ENCODE measurements around the gene MS4A6E. TPM values are rescaled to one million over a fixed set of nuclear protein-coding genes. Genes with fewer than 3 reads are reported as not detected.

The MS4A6E gene
- polyA plus RNA-seq, 3 donors = not detected

- Mint-ChIP-seq H3K4me3 (no peak overlapping the region), H3K4me1 (peaks cover 2% of the 10 kb centered on the region), H3K36me3 (no peaks in the 10 kb centered on the region), H3K27me3 (ENCODE audit: low read depth in 3 of 3) (no peaks in the 10 kb centered on the region), H3K27ac (no peak overlapping the region), H3K9me3 (no peaks in the 10 kb centered on the region)
- Histone ChIP-seq H3K36me3 (replicated peaks in 1 of 2; ENCODE audit: control insufficient read depth in 1 of 2, insufficient read depth in 2 of 2, low read length in 2 of 2) (no peaks in the 10 kb centered on the region), H3K9me3 (replicated peaks in 1 of 2; ENCODE audit: control insufficient read depth in 1 of 2, insufficient read depth in 1 of 2, low read length in 2 of 2) (no peaks in the 10 kb centered on the region), H4K20me1 (ENCODE audit: insufficient read depth, low read length) (no peaks in the 10 kb centered on the region), H3K4me2 (replicated peaks; ENCODE audit: extremely low read depth, low read length, poor library complexity, severe bottlenecking) (no peak overlapping the region), H3K27me3 (ENCODE audit: control insufficient read depth in 2 of 2, insufficient read depth in 2 of 2, low read length in 2 of 2) (no peaks in the 10 kb centered on the region), H3K9ac (ENCODE audit: insufficient read depth, low read length, poor library complexity, severe bottlenecking) (no peak overlapping the region), H3K4me1 (ENCODE audit: control insufficient read depth in 1 of 2, insufficient read depth in 2 of 2, low read length in 2 of 2) (no peaks in the 10 kb centered on the region), H2AFZ (ENCODE audit: insufficient read depth, low read depth, low read length, poor library complexity, severe bottlenecking) (no peak overlapping the region), H3K27ac (ENCODE audit: low read depth in 1 of 2, low read length in 2 of 2) (no peak overlapping the region), H3K79me2 (ENCODE audit: insufficient read depth, low read length) (no peaks in the 10 kb centered on the region), H3K4me3 (replicated peaks in 1 of 3; ENCODE audit: low read depth in 2 of 3, low read length in 3 of 3) (no peak overlapping the region)
- no CpG with 5 or more reads among the region's 2 CpGs for WGBS (ENCODE audit: insufficient coverage)
- intact Hi-C loops (cut with micrococcal nuclease) = loop anchor here (5.0 to 10.0 kb wide), 2 partner anchors 271 to 273 kb away; no protein-coding TSS in a partner anchor
- no peak for DNase-seq
- no peak for TF ChIP-seq CTCF (IDR thresholded peaks at IDR 0.05)
Measured at GRCh38 chr11:60344146-60344545, 17.1 kb downstream of the MS4A6E start.

- intact Hi-C loops (cut with micrococcal nuclease) = loop anchor here in 1 of 2 donors (10.0 kb wide), 1 partner anchor 269 kb away; no protein-coding TSS in a partner anchor
Measured at GRCh38 chr11:60345489-60345888, 18.4 kb downstream of the MS4A6E start.

More at GRCh38 chr11:60345489-60345888, 18.4 kb downstream of the MS4A6E start:
- H3K79me2 ChIP-seq (ENCODE audit: insufficient read depth, low read length) = no peaks in the 10 kb centered on the region
- no peak overlapping the region for H3K9ac ChIP-seq (ENCODE audit: insufficient read depth, low read length, poor library complexity, severe bottlenecking)
- H3K9me3 Mint-ChIP-seq = no peaks in the 10 kb centered on the region
- H3K27ac Mint-ChIP-seq = no peak overlapping the region
- H3K36me3 ChIP-seq (replicated peaks in 1 of 2; ENCODE audit: control insufficient read depth in 1 of 2, insufficient read depth in 2 of 2, low read length in 2 of 2) = no peaks in the 10 kb centered on the region
- H3K4me3 ChIP-seq (replicated peaks in 1 of 3; ENCODE audit: low read depth in 2 of 3, low read length in 3 of 3) = no peak overlapping the region
- TF ChIP-seq CTCF (IDR thresholded peaks at IDR 0.05) = peak; percentile 78
- H3K4me2 ChIP-seq (replicated peaks; ENCODE audit: extremely low read depth, low read length, poor library complexity, severe bottlenecking) = no peak overlapping the region
- peaks cover 13% of the 10 kb centered on the region for H3K4me1 Mint-ChIP-seq
- H2AFZ ChIP-seq (ENCODE audit: insufficient read depth, low read depth, low read length, poor library complexity, severe bottlenecking) = no peak overlapping the region
- H3K4me3 Mint-ChIP-seq = no peak overlapping the region
- H4K20me1 ChIP-seq (ENCODE audit: insufficient read depth, low read length) = no peaks in the 10 kb centered on the region
- no peak overlapping the region for H3K27ac ChIP-seq (ENCODE audit: low read depth in 1 of 2, low read length in 2 of 2)
- H3K4me1 ChIP-seq (ENCODE audit: control insufficient read depth in 1 of 2, insufficient read depth in 2 of 2, low read length in 2 of 2) = peaks cover 5 to 11% of the 10 kb centered on the region in 2 donors
- no peaks in the 10 kb centered on the region for H3K9me3 ChIP-seq (replicated peaks in 1 of 2; ENCODE audit: control insufficient read depth in 1 of 2, insufficient read depth in 1 of 2, low read length in 2 of 2)
- no peaks in the 10 kb centered on the region for H3K27me3 ChIP-seq (ENCODE audit: control insufficient read depth in 2 of 2, insufficient read depth in 2 of 2, low read length in 2 of 2)
- peak in 2 of 3 donors; percentile 40 to 59 for DNase-seq
- no peaks in the 10 kb centered on the region for H3K27me3 Mint-ChIP-seq (ENCODE audit: low read depth in 3 of 3)
- no peaks in the 10 kb centered on the region for H3K36me3 Mint-ChIP-seq

Measured in CD14-positive monocyte (primary cell).